Measurements from ENCODE around the gene CNN3.

Gene CNN3

GRCh38 chr1:94851571-94851970 lies 75.3 kb downstream of the CNN3 start:
- Histone ChIP-seq H3K27me3 (ENCODE audit: insufficient read depth, poor library complexity, severe bottlenecking) (no peaks in the 10 kb centered on the region), H3K9me3 (ENCODE audit: severe bottlenecking) (no peaks in the 10 kb centered on the region), H3K36me3 (ENCODE audit: low read depth) (no peaks in the 10 kb centered on the region), H3K4me1 (ENCODE audit: insufficient read depth, poor library complexity, severe bottlenecking) (peaks cover 12% of the 10 kb centered on the region), H3K27ac (ENCODE audit: poor library complexity, severe bottlenecking) (no peak overlapping the region), H3K4me3 (ENCODE audit: severe bottlenecking) (no peak overlapping the region)
- DNase-seq (ENCODE audit: low spot score), result no peak
- no peak for ATAC-seq (ENCODE audit: low read depth)
- TF ChIP-seq CTCF (IDR thresholded peaks at IDR 0.05; ENCODE audit: poor library complexity, severe bottlenecking), result no peak
